K562 (cell line): ENCODE results near the gene CRADD. TPM values are rescaled to one million over a fixed set of nuclear protein-coding genes. Genes with fewer than 3 reads are reported as not detected.
A peak's percentile ranks its signal among the peaks of the same experiment; 100 is the strongest.

Source experiments
- BMI1 ChIP-seq: fragments of 150-350 bp; IDR thresholded peaks from 2 replicates; pipeline ENCODE4 v1.6.1; 2014; ENCODE audit warnings: low read length
- CEBPB ChIP-seq: fragments of 450-650 bp; IDR thresholded peaks from 2 replicates; pipeline ENCODE4 v1.6.1; 2016; ENCODE audit warnings: missing genetic modification characterization, missing compliant biosample characterization
- FOXA3 ChIP-seq, 2 experiments: fragments of 450-650 bp in 1 of 2; sonication (generic) in 1 of 2; formaldehyde crosslinking; IDR thresholded peaks in 1 of 2; conservative IDR thresholded peaks in 1 of 2; 2 replicates each; pipeline versions ENCODE4 v1.4.0 to v1.8.0; 2020 to 2022; ENCODE audit warnings: mild to moderate bottlenecking in 2 of 2, missing genetic modification reagents in 1 of 2
- FOXK1 ChIP-seq: sonication (generic); formaldehyde crosslinking; IDR thresholded peaks from 2 replicates; pipeline ENCODE4 v1.8.0; 2022; ENCODE audit warnings: missing genetic modification reagents, mild to moderate bottlenecking, borderline replicate concordance
- GATA2 ChIP-seq: sonication (generic); formaldehyde crosslinking; IDR thresholded peaks from 2 replicates; pipeline ENCODE4 v1.4.0; 2020; ENCODE audit warnings: mild to moderate bottlenecking, missing genetic modification reagents
- ILK ChIP-seq: fragments of 450-650 bp; IDR thresholded peaks from 2 replicates; pipeline ENCODE4 v1.6.1; 2016; ENCODE audit warnings: missing genetic modification characterization, low read depth, mild to moderate bottlenecking, missing compliant biosample characterization, moderate library complexity, borderline replicate concordance
- KDM4B ChIP-seq, 2 experiments: fragments of 450-650 bp in 1 of 2; sonication (generic) in 1 of 2; IDR thresholded peaks; 2 replicates each; pipeline ENCODE4 v1.6.1; 2016 to 2017; ENCODE audit warnings: borderline replicate concordance in 2 of 2, antibody characterized with exemption in 1 of 2, low read depth in 1 of 2, mild to moderate bottlenecking in 1 of 2
- RFX5 ChIP-seq: IDR thresholded peaks from 2 replicates; pipeline ENCODE4 v1.6.1; 2011; ENCODE audit warnings: low read depth, mild to moderate bottlenecking, improper control_type of control experiment, low read length
- TAF1 ChIP-seq: IDR thresholded peaks from 2 replicates; pipeline ENCODE4 v1.6.1; 2011; ENCODE audit warnings: mild to moderate bottlenecking, low read length, moderate library complexity; ENCODE audit not compliant: insufficient read depth, control insufficient read depth, severe bottlenecking; ENCODE audit errors: extremely low read depth
- TFAP4 ChIP-seq: sonication (generic); formaldehyde crosslinking; IDR thresholded peaks from 2 replicates; pipeline ENCODE4 v1.8.0; 2022; ENCODE audit warnings: missing genetic modification reagents, mild to moderate bottlenecking, moderate library complexity, borderline replicate concordance
- ZNF311 ChIP-seq: fragments of 250-450 bp; sonication (Bioruptor Pico); IDR thresholded peaks from 2 replicates; pipeline ENCODE4 v1.4.0; 2020; ENCODE audit warnings: mild to moderate bottlenecking, moderate library complexity
- ZNF324 ChIP-seq: fragments of 250-450 bp; sonication (Bioruptor Pico); IDR thresholded peaks from 2 replicates; pipeline ENCODE4 v1.4.0; 2020; ENCODE audit warnings: mild to moderate bottlenecking
- polyA plus RNA-seq, 8 experiments: library from polyadenylated mRNA; depleted of rRNA in 4 of 8; stranded (reverse) in 5 of 8; unstranded in 3 of 8; fragments of >200 nt; fragmentation: Nextera tagmentation in 2 of 8; fragmentation: Illumina TruSeq in 1 of 8; extraction: Ambion mirVana in 2 of 8; extraction: Trizol in 1 of 8; gene quantifications; 2 replicates each; pipeline versions ENCODE4 v1.2.1 to v1.2.3, GENCODE V29; 2011 to 2014; ENCODE audit warnings: inconsistent platforms in 1 of 8, missing spikeins in 1 of 8
- total RNA-seq, 7 experiments: library from RNA; depleted of rRNA in 6 of 7; stranded (reverse); fragments of >200 nt in 6 of 7; fragmentation: Illumina TruSeq in 2 of 7; extraction: Trizol in 2 of 7; gene quantifications; 2 replicates each; pipeline versions ENCODE4 v1.2.1 to v1.2.3, GENCODE V29; 2011 to 2021; ENCODE audit warnings: low replicate concordance in 1 of 7
- TF ChIP-seq, protein P1 (sequence below): fragments of 250-450 bp; sonication (Bioruptor Pico); IDR thresholded peaks from 2 replicates; pipeline ENCODE4 v1.5.1; 2021; ENCODE audit warnings: mild to moderate bottlenecking
- TF ChIP-seq, protein P2 (sequence below), 2 experiments: fragments of 450-650 bp; IDR thresholded peaks; 2 replicates each; pipeline ENCODE4 v1.6.1; 2016; ENCODE audit warnings: mild to moderate bottlenecking in 2 of 2, borderline replicate concordance in 1 of 2, low read depth in 1 of 2, moderate library complexity in 1 of 2
- TF ChIP-seq, protein P3 (sequence below): fragments of 250-450 bp; sonication (Bioruptor Pico); IDR thresholded peaks from 2 replicates; pipeline ENCODE4 v1.4.0; 2020; ENCODE audit warnings: borderline replicate concordance

CRADD gene
- total and polyA plus RNA-seq, 9 of the 15 experiments (the other 6 are each of a cell fraction or from before 2014, with no cell fraction given), result 20.5 to 41.1 (median 25.9) TPM

DNA sequence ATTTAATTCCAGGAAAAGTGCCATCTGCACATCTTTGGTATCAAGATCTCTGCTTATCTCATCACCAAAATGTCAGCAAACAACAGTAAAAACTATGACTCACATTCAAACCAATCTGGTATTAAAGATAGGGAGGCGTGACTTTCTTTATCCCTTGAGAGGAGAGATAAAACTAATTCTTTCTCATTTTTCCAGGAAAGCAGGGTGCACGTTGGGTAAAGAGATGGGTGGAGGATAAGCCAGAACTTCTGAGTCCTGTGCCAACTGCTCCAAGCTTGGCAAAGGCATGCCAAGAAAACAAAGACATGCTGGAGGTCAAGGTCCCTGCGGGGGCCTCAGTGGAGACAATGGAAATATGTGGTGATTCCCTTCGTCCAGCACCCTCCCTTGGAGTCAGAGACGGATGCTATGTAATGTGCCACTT is 245.4 kb downstream of the CRADD start (continued):
- TF ChIP-seq, protein P1, sequence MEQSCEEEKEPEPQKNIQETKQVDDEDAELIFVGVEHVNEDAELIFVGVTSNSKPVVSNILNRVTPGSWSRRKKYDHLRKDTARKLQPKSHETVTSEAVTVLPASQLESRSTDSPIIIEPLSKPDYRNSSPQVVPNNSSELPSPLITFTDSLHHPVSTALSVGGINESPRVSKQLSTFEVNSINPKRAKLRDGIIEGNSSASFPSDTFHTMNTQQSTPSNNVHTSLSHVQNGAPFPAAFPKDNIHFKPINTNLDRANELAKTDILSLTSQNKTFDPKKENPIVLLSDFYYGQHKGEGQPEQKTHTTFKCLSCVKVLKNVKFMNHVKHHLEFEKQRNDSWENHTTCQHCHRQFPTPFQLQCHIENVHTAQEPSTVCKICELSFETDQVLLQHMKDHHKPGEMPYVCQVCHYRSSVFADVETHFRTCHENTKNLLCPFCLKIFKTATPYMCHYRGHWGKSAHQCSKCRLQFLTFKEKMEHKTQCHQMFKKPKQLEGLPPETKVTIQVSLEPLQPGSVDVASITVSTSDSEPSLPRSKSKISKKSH, result no peak
- TF ChIP-seq TFAP4 (CRISPR knock-in tag) (no peak), ZNF324 (CRISPR knock-in tag) (peak; percentile 42; the same call in 1 of the 2 replicates), BMI1 (no peak), FOXK1 (CRISPR knock-in tag) (no peak), RFX5 (no peak), GATA2 (peak; percentile 41; the same call in 1 of the 2 replicates), ILK (tag) (no peak), FOXA3 (CRISPR knock-in tag; conservative IDR thresholded peaks at IDR 0.05 in 1 of 2, IDR thresholded peaks at IDR 0.05 in 1 of 2) (peak in 1 of 2 experiments; percentile 91; a peak in 2 of 4 replicates), ZNF311 (CRISPR knock-in tag) (peak; percentile 50; the same call in 1 of the 2 replicates), TAF1 (no peak), CEBPB (no peak), KDM4B (IDR thresholded peaks at IDR 0.05; ENCODE audit: borderline replicate concordance in 2 of 2, low read depth in 1 of 2) (no peak)
- TF ChIP-seq, protein P2, sequence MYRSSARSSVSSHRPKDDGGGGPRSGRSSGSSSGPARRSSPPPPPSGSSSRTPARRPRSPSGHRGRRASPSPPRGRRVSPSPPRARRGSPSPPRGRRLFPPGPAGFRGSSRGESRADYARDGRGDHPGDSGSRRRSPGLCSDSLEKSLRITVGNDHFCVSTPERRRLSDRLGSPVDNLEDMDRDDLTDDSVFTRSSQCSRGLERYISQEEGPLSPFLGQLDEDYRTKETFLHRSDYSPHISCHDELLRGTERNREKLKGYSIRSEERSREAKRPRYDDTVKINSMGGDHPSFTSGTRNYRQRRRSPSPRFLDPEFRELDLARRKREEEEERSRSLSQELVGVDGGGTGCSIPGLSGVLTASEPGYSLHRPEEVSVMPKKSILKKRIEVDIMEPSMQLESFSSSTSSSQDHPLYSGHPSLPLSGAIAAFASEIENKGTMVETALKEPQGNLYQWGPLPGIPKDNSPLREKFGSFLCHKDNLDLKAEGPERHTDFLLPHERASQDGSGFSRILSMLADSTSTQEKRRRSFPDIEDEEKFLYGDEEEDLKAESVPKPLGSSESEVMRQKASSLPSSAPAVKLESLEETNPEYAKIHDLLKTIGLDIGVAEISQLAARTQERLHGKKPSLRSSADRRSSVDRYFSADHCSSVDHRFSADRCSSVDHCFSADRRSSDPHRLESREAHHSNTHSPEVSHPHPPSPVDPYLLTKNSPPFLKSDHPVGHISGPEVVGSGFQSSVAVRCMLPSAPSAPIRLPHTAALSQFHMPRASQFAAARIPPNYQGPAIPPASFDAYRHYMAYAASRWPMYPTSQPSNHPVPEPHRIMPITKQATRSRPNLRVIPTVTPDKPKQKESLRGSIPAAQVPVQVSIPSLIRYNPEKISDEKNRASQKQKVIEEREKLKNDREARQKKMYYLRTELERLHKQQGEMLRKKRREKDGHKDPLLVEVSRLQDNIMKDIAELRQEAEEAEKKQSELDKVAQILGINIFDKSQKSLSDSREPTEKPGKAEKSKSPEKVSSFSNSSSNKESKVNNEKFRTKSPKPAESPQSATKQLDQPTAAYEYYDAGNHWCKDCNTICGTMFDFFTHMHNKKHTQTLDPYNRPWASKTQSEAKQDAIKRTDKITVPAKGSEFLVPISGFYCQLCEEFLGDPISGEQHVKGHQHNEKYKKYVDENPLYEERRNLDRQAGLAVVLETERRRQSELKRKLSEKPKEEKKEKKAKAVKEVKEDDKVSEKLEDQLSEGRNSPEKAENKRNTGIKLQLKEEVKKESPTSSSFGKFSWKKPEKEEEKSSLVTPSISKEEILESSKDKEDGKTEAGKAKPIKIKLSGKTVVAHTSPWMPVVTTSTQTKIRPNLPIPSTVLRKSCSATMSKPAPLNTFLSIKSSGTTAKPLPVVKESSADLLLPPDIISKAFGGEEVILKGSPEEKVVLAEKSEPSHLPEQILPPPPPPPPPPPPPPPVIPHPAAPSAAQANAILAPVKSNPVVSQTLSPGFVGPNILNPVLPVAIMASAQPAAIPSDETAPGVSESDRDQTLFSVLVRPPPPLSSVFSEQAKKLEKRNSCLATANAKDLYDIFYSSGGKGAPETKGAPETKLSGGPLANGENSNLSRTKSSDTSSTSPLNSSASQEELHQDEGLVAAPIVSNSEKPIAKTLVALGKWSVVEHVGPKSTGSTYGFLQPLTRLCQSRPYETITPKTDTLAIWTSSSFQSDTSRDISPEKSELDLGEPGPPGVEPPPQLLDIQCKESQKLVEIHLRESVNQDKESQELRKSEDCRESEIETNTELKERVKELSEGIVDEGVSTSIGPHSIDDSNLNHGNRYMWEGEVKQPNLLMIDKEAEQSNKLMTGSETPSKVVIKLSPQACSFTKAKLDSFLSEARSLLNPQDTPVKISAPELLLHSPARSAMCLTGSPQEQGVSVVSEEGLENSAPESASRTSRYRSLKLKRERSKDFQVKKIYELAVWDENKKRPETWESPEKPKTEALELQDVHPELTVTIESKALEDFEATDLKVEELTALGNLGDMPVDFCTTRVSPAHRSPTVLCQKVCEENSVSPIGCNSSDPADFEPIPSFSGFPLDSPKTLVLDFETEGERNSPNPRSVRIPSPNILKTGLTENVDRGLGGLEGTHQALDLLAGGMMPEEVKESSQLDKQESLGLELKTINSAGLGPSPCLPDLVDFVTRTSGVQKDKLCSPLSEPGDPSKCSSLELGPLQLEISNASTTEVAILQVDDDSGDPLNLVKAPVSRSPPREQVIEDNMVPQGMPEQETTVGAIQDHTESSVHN (IDR thresholded peaks at IDR 0.05; ENCODE audit: borderline replicate concordance in 1 of 2, low read depth in 1 of 2), result peak in 1 of 2 experiments; percentile 65; a peak in 1 of 4 replicates
- TF ChIP-seq, protein P3, sequence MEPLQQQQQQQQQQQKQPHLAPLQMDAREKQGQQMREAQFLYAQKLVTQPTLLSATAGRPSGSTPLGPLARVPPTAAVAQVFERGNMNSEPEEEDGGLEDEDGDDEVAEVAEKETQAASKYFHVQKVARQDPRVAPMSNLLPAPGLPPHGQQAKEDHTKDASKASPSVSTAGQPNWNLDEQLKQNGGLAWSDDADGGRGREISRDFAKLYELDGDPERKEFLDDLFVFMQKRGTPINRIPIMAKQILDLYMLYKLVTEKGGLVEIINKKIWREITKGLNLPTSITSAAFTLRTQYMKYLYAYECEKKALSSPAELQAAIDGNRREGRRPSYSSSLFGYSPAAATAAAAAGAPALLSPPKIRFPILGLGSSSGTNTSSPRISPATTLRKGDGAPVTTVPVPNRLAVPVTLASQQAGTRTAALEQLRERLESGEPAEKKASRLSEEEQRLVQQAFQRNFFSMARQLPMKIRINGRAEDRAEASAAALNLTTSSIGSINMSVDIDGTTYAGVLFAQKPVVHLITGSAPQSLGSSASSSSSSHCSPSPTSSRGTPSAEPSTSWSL (CRISPR knock-in tag), result no peak
